Thyroid gland (tissue), 4 donors: ENCODE data around the gene CKMT2. TPM values are rescaled to one million over a fixed set of nuclear protein-coding genes. Genes with fewer than 3 reads are reported as not detected.
"Not testable (repeated sequence)": the region's sequence is repeated elsewhere in the genome, so short reads cannot be mapped to it uniquely, and the experiment has no call there.

Source experiments
- DNase-seq, 2 donors: peaks; one replicate each; pipeline ENCODE4 v3.0.0-alpha.2; 2019
- H3K27ac ChIP-seq, 3 donors: fragments of 200-600 bp; sonication (generic); 1 replicate in 2 of 3; 2 replicates in 1 of 3; pipeline ENCODE4 v1.5.1; 2016 to 2019; ENCODE audit warnings: mild to moderate bottlenecking in 1 of 3, moderate library complexity in 1 of 3
- H3K27me3 ChIP-seq: fragments of 200-600 bp; sonication (generic); one replicate; pipeline ENCODE4 v1.5.1; 2019
- H3K36me3 ChIP-seq, 2 donors: fragments of 200-600 bp; sonication (generic); one replicate each; pipeline ENCODE4 v1.5.1; 2016 to 2019
- H3K4me1 ChIP-seq, 2 donors: fragments of 200-600 bp; sonication (generic); one replicate each; pipeline ENCODE4 v1.5.1; 2017 to 2019
- H3K4me3 ChIP-seq, 3 donors: fragments of 200-600 bp; sonication (generic); replicated peaks in 1 of 3; 1 replicate in 2 of 3; 2 replicates in 1 of 3; pipeline ENCODE4 v1.5.1; 2016; ENCODE audit warnings: mild to moderate bottlenecking in 1 of 3
- H3K9me3 ChIP-seq: fragments of 200-600 bp; sonication (generic); one replicate; pipeline ENCODE4 v1.5.1; 2017
- POLR2A ChIP-seq, 2 donors: fragments of 450-650 bp; IDR thresholded peaks; one replicate each; pipeline ENCODE4 v1.6.1; 2017; ENCODE audit warnings: antibody characterized with exemption in 2 of 2, mild to moderate bottlenecking in 2 of 2, moderate library complexity in 1 of 2
- WGBS, 2 donors: methylation state at CpG; one replicate each; pipeline ENCODE4 v1.1.5; 2017; 5-methylcytosine and 5-hydroxymethylcytosine counted together
- intact Hi-C: fragments of 100-400 bp; cut with DNase I; formaldehyde crosslinking; loops from one replicate; pipeline ENCODE4 v1.15.1; 2023
- total RNA-seq, 4 donors: library from RNA; depleted of rRNA; stranded (reverse); fragments of >200 nt; gene quantifications; one replicate each; pipeline ENCODE4 v1.2.3, GENCODE V29; 2016
- TF ChIP-seq, protein P1 (sequence below), 6 experiments: fragments of 200-600 bp in 3 of 6; fragments of 450-650 bp in 3 of 6; sonication (generic) in 3 of 6; IDR thresholded peaks; one replicate each; pipeline ENCODE4 v1.5.1; 2016 to 2019; ENCODE audit warnings: antibody characterized with exemption in 6 of 6, mild to moderate bottlenecking in 2 of 6, inconsistent platforms in 1 of 6, moderate library complexity in 1 of 6

Gene CKMT2
- total RNA-seq, 4 donors from 2014 or later: 1.7 to 24.4 (median 16.1) TPM

DNA sequence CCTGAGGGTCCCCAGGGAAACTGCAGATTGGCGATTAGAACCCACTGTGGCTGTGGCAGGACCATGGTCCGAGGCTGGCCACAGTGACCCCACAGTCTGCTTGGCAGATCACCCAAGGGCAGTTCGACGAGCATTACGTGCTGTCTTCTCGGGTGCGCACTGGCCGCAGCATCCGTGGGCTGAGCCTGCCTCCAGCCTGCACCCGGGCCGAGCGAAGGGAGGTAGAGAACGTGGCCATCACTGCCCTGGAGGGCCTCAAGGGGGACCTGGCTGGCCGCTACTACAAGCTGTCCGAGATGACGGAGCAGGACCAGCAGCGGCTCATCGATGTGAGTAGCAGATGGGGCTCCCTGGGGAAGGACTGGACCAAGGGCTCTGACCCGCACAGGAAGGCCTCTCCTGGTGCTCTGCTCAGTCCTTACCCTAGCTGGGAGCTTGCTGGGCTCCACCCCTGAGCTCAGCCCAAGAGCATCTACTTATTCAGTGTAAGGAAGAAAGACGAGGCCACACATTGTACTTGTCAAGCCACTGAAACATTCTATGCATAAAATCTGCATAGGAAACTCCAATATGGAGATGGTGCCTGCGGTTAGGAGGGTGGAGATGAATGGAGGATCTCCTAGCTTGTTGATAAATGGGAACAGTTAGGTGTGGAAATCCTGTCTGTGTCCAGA, 21.9 kb downstream of the CKMT2 start:
- Histone ChIP-seq H3K36me3 (no peaks in the 10 kb centered on the region), H3K4me3 (no peak overlapping the region), H3K27me3 (no peaks in the 10 kb centered on the region), H3K4me1 (no peaks in the 10 kb centered on the region), H3K27ac (no peak overlapping the region), H3K9me3 (no peaks in the 10 kb centered on the region)
- TF ChIP-seq POLR2A (IDR thresholded peaks at IDR 0.05): no peak
- TF ChIP-seq, protein P1, sequence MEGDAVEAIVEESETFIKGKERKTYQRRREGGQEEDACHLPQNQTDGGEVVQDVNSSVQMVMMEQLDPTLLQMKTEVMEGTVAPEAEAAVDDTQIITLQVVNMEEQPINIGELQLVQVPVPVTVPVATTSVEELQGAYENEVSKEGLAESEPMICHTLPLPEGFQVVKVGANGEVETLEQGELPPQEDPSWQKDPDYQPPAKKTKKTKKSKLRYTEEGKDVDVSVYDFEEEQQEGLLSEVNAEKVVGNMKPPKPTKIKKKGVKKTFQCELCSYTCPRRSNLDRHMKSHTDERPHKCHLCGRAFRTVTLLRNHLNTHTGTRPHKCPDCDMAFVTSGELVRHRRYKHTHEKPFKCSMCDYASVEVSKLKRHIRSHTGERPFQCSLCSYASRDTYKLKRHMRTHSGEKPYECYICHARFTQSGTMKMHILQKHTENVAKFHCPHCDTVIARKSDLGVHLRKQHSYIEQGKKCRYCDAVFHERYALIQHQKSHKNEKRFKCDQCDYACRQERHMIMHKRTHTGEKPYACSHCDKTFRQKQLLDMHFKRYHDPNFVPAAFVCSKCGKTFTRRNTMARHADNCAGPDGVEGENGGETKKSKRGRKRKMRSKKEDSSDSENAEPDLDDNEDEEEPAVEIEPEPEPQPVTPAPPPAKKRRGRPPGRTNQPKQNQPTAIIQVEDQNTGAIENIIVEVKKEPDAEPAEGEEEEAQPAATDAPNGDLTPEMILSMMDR (IDR thresholded peaks at IDR 0.05): no peak
- intact Hi-C loops: no loop called here
- 96 to 98% methylated on average over 11 to 20 of the region's 21 CpGs for WGBS, 2 donors
- no peak for DNase-seq

GRCh38 chr5:81256766-81257165, 23.6 kb downstream of the CKMT2 start:
- 78 to 94% methylated on average over 1 of the region's 1 CpG for WGBS, 2 donors
- H3K36me3 ChIP-seq: no peaks in the 10 kb centered on the region

DNA sequence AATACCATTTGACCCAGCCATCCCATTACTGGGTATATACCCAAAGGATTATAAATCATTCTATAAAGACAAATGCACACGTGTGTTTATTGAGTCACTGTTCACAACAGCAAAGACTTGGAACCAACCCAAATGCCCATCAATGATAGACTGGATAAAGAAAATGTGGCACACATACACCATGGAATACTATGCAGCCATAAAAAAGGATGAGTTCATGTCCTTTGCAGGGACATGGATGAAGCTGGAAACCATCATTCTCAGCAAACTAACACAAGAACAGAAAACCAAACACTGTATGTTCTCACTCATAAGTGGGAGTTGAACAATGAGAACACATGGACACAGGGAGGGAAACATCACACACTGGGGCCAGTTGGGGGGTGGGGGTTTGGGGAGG, 29.7 kb downstream of the CKMT2 start:
- H3K9me3 ChIP-seq, DNase-seq, H3K27ac ChIP-seq, H3K4me1 ChIP-seq, H3K36me3 ChIP-seq, intact Hi-C loops, H3K4me3 ChIP-seq, H3K27me3 ChIP-seq: not testable (repeated sequence)
- WGBS, 2 donors: 86 to 96% methylated on average over 1 of the region's 1 CpG

More at GRCh38 chr5:81256766-81257165, 23.6 kb downstream of the CKMT2 start:
- Histone ChIP-seq H3K4me1 (no peaks in the 10 kb centered on the region), H3K9me3 (no peaks in the 10 kb centered on the region), H3K27me3 (no peaks in the 10 kb centered on the region), H3K4me3 (no peak overlapping the region), H3K27ac (no peak overlapping the region)
- TF ChIP-seq, protein P1 (IDR thresholded peaks at IDR 0.05): no peak
- DNase-seq: no peak
- intact Hi-C loops: no loop called here

- TF ChIP-seq, protein P1 (IDR thresholded peaks at IDR 0.05): no peak
- TF ChIP-seq POLR2A (IDR thresholded peaks at IDR 0.05): no peak
- no peak overlapping the region for H3K27ac ChIP-seq
- no peaks in the 10 kb centered on the region for H3K36me3 ChIP-seq
- intact Hi-C loops: no loop called here
- no peak for DNase-seq
- no peaks in the 10 kb centered on the region for H3K4me1 ChIP-seq
- H3K9me3 ChIP-seq: no peaks in the 10 kb centered on the region
- H3K4me3 ChIP-seq: no peak overlapping the region
- no peaks in the 10 kb centered on the region for H3K27me3 ChIP-seq
Observed at GRCh38 chr5:81265101-81265500, 32.0 kb downstream of the CKMT2 start.

- H3K27me3 ChIP-seq: no peaks in the 10 kb centered on the region
- 85 to 86% methylated on average over 3 of the region's 3 CpGs for WGBS, 2 donors
- no peaks in the 10 kb centered on the region for H3K36me3 ChIP-seq
- H3K9me3 ChIP-seq: no peaks in the 10 kb centered on the region
- no peaks in the 10 kb centered on the region for H3K4me1 ChIP-seq
- TF ChIP-seq, protein P1 (IDR thresholded peaks at IDR 0.05): no peak
- no peak for TF ChIP-seq POLR2A (IDR thresholded peaks at IDR 0.05)
- no peak overlapping the region for H3K4me3 ChIP-seq
- intact Hi-C loops: no loop called here
- no peak for DNase-seq
- H3K27ac ChIP-seq: no peak overlapping the region
Observed at GRCh38 chr5:81268521-81269196, 35.5 kb downstream of the CKMT2 start.
